Gastrocnemius medialis (tissue), 4 donors: ENCODE results near the gene TCERG1L.

ENCODE experiments used
- POLR2A ChIP-seq, 2 donors: fragments of 450-650 bp; IDR thresholded peaks; one replicate each; pipeline ENCODE4 v1.6.1; 2017; ENCODE audit warnings: antibody characterized with exemption in 2 of 2, mild to moderate bottlenecking in 2 of 2, moderate library complexity in 2 of 2
- TF ChIP-seq, protein P1 (sequence below), 5 experiments: fragments of 450-650 bp in 3 of 5; fragments of 200-600 bp in 2 of 5; sonication (generic) in 2 of 5; IDR thresholded peaks in 4 of 5; conservative IDR thresholded peaks in 1 of 5; 1 replicate in 4 of 5; 2 replicates in 1 of 5; pipeline ENCODE4 v1.5.1; 2016 to 2019; ENCODE audit warnings: antibody characterized with exemption in 5 of 5, mild to moderate bottlenecking in 3 of 5, moderate library complexity in 3 of 5

DNA sequence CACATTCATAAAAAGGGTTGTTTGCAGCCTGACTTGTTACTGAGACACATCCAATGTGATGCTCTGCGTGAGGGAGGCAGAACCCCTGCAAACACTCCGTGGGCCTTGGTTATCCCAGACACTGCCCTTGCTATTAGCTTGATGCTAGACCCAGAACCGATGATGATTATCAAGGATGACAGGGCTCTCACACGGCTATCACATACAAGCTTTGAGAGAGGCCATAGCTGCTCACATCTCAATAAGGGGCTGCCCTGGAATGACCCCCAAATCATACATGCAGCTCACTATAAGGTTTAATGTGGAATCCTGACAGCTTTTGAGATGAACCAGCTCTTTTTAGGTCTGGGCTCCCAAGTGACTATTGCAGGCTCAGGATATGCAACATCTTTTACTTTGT lies 44.4 kb upstream of the TCERG1L start:
- TF ChIP-seq, protein P1, sequence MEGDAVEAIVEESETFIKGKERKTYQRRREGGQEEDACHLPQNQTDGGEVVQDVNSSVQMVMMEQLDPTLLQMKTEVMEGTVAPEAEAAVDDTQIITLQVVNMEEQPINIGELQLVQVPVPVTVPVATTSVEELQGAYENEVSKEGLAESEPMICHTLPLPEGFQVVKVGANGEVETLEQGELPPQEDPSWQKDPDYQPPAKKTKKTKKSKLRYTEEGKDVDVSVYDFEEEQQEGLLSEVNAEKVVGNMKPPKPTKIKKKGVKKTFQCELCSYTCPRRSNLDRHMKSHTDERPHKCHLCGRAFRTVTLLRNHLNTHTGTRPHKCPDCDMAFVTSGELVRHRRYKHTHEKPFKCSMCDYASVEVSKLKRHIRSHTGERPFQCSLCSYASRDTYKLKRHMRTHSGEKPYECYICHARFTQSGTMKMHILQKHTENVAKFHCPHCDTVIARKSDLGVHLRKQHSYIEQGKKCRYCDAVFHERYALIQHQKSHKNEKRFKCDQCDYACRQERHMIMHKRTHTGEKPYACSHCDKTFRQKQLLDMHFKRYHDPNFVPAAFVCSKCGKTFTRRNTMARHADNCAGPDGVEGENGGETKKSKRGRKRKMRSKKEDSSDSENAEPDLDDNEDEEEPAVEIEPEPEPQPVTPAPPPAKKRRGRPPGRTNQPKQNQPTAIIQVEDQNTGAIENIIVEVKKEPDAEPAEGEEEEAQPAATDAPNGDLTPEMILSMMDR (IDR thresholded peaks at IDR 0.05 in 4 of 5, conservative IDR thresholded peaks at IDR 0.05 in 1 of 5), result no peak
- no peak for TF ChIP-seq POLR2A (IDR thresholded peaks at IDR 0.05)
